Measurements from ENCODE around the gene ARX. TPM values are rescaled to one million over a fixed set of nuclear protein-coding genes. Genes with fewer than 3 reads are reported as not detected.
A peak's percentile ranks its signal among the peaks of the same experiment; 100 is the strongest.

ARX gene
- total and polyA plus RNA-seq, 2 of the 8 experiments (the other 6 are each of a cell fraction or from before 2014, with no cell fraction given) = not detected

GRCh38 chrX:25007059-25008053 is 8.4 kb downstream of the ARX start:
- CTCF ChIA-PET (ENCODE audit: partially characterized antibody) = interaction anchor here (1.8 kb wide), 1 partner anchor 13 kb away, joined by 5 read pairs; no protein-coding TSS in a partner anchor
- no peak overlapping the region for H2BK20ac ChIP-seq (ENCODE audit: low read length)
- no peak overlapping the region for H2AFZ ChIP-seq (ENCODE audit: low read length)
- no peaks in the 10 kb centered on the region for H3K79me1 ChIP-seq (ENCODE audit: low read depth, low read length)
- no peak overlapping the region for H4K8ac ChIP-seq (ENCODE audit: extremely low read depth, insufficient read depth, low read length)
- peak overlapping the region; percentile 56 to 70 for H3K4me2 ChIP-seq (ENCODE audit: insufficient read depth in 1 of 2, low read depth in 2 of 2, low read length in 2 of 2)
- POLR2A ChIA-PET (ENCODE audit: partially characterized antibody) = no interaction called here
- H3K18ac ChIP-seq (ENCODE audit: extremely low read depth, low read length) = no peak overlapping the region; the same call in 1 of the 2 replicates
- no peak overlapping the region for H2BK15ac ChIP-seq (ENCODE audit: low read length)
- H3K9me3 ChIP-seq (ENCODE audit: insufficient read depth in 2 of 2, low read depth in 1 of 2, low read length in 1 of 2) = no peaks in the 10 kb centered on the region
- no peak overlapping the region for H2BK120ac ChIP-seq (replicated peaks; ENCODE audit: low read depth, low read length)
- H3K23ac ChIP-seq (ENCODE audit: insufficient read length) = no peak overlapping the region
- 0 out of 2 replicates have a peak overlapping the region, but pooled peaks have one; percentile 39 for H2BK12ac ChIP-seq (ENCODE audit: low read depth, low read length)
- no peak overlapping the region for H2AK5ac ChIP-seq (ENCODE audit: low read depth, low read length)
- H3K9ac ChIP-seq (replicated peaks in 1 of 4; ENCODE audit: extremely low read depth in 1 of 4, low read depth in 3 of 4, low read length in 3 of 4) = no peak overlapping the region
- H3K4ac ChIP-seq (replicated peaks; ENCODE audit: insufficient read length, low read depth, low read length) = no peak overlapping the region
- FAIRE-seq (peak; percentile 74), DNase-seq (ENCODE audit: low read depth in 1 of 2, low spot score in 2 of 2) (peak in 1 of 2 experiments; percentile 61)
- no peaks in the 10 kb centered on the region for H3K79me2 ChIP-seq (ENCODE audit: control insufficient read depth in 1 of 2, insufficient read depth in 2 of 2, low read length in 2 of 2)
- peaks cover 0 to 11% (median 0%) of the 10 kb centered on the region in 4 experiments; a peak in 2 of 8 replicates for H3K36me3 ChIP-seq (ENCODE audit: control insufficient read depth in 2 of 4, insufficient read depth in 4 of 4, low read length in 3 of 4)
- H3K56ac ChIP-seq (replicated peaks; ENCODE audit: insufficient read length, low read depth, low read length) = no peak overlapping the region
- H3K4me1 ChIP-seq (replicated peaks in 1 of 4; ENCODE audit: control insufficient read depth in 3 of 4, insufficient read depth in 4 of 4, low read length in 3 of 4) = peaks cover 4 to 36% (median 13%) of the 10 kb centered on the region in 4 experiments
- no peak overlapping the region for H3K27ac ChIP-seq (ENCODE audit: low read depth, low read length)
- H3K23me2 ChIP-seq (ENCODE audit: low read depth, low read length) = peaks cover 3% of the 10 kb centered on the region; the same call in 1 of the 2 replicates
- no peak overlapping the region for H4K5ac ChIP-seq (ENCODE audit: insufficient read length, low read depth, low read length)
- peaks cover 7% of the 10 kb centered on the region in 2 experiments for H4K20me1 ChIP-seq (replicated peaks in 1 of 2; ENCODE audit: control insufficient read depth in 1 of 2, insufficient read depth in 2 of 2, low read length in 2 of 2)
- H3K27me3 ChIP-seq (replicated peaks in 1 of 4; ENCODE audit: control insufficient read depth in 3 of 4, extremely low read depth in 1 of 4, insufficient read depth in 3 of 4, low read length in 3 of 4) = peaks cover 80 to 97% (median 91%) of the 10 kb centered on the region in 4 experiments
- H3K14ac ChIP-seq (ENCODE audit: insufficient read length) = no peak overlapping the region
- 4% methylated on average over 25 of the region's 64 CpGs; no CpG with 5 or more reads in 1 of the 2 experiments for WGBS, 2 experiments (ENCODE audit: extremely low coverage in 1 of 2, insufficient coverage in 1 of 2, insufficient read length in 1 of 2, insufficient replicate concordance in 2 of 2, low coverage in 1 of 2, low lambda C conversion rate in 2 of 2, missing lambda C conversion rate in 1 of 2)
- peak overlapping the region in 1 of 4 experiments; percentile 48; a peak in 2 of 8 replicates for H3K4me3 ChIP-seq (ENCODE audit: extremely low read depth in 1 of 4, insufficient read depth in 2 of 4, low read depth in 3 of 4, low read length in 4 of 4)
- no peak overlapping the region for H2BK5ac ChIP-seq (ENCODE audit: low read depth, low read length)
- no peak overlapping the region for H4K91ac ChIP-seq (replicated peaks; ENCODE audit: insufficient read length, low read length)
- peak; percentile 72 for TF ChIP-seq EZH2 (IDR thresholded peaks at IDR 0.05; ENCODE audit: low read depth, low read length, severe bottlenecking)
- no peak for TF ChIP-seq TAF1 (IDR thresholded peaks at IDR 0.05; ENCODE audit: low read depth, low read length)
- TF ChIP-seq NRF1 (IDR thresholded peaks at IDR 0.05; ENCODE audit: low read depth, low read length) = no peak
- TF ChIP-seq MAX (IDR thresholded peaks at IDR 0.05) = no peak
- TF ChIP-seq SUZ12 (IDR thresholded peaks at IDR 0.05; ENCODE audit: low read length) = peak; percentile 75
- peak; percentile 83; the same call in 1 of the 2 replicates for TF ChIP-seq KDM1A (IDR thresholded peaks at IDR 0.05; ENCODE audit: borderline replicate concordance, low read length)
- no peak for TF ChIP-seq HDAC6 (IDR thresholded peaks at IDR 0.05; ENCODE audit: low read depth, low read length)
- TF ChIP-seq KDM4A (IDR thresholded peaks at IDR 0.05; ENCODE audit: low read depth, low read length, severe bottlenecking) = no peak
- TF ChIP-seq CTBP2 (IDR thresholded peaks at IDR 0.05; ENCODE audit: borderline replicate concordance, insufficient read depth, insufficient read length, low read length) = peak; percentile 84
- TF ChIP-seq RAD21 (IDR thresholded peaks at IDR 0.05 in 1 of 2, conservative IDR thresholded peaks at IDR 0.05 in 1 of 2; ENCODE audit: low read depth in 2 of 2, low read length in 2 of 2) = no peak
